HL-60/S4 treated with retinoic acid at 250 ng/mL for 4 days and 3 days (cell line): ENCODE results near the gene UNC5A.

Experiments used
- in situ Hi-C: fragments of 300-500 bp; cut with MboI; formaldehyde crosslinking; loops from 2 replicates; pipeline ENCODE4 v1.7.0; 2022; ENCODE audit warnings: low sequenced_read_pairs

UNC5A gene

GRCh38 chr5:176844281-176844680, 33.9 kb downstream of the UNC5A start:
- in situ Hi-C loops: no loop called here

GRCh38 chr5:176844706-176845391, 34.5 kb downstream of the UNC5A start:
- in situ Hi-C loops: no loop called here

GRCh38 chr5:176845392-176845713, 35.0 kb downstream of the UNC5A start:
- in situ Hi-C loops: no loop called here

GRCh38 chr5:176846335-176847140, 36.2 kb downstream of the UNC5A start:
- in situ Hi-C loops: no loop called here

GRCh38 chr5:176847148-176847547, 36.8 kb downstream of the UNC5A start:
- in situ Hi-C loops: no loop called here

GRCh38 chr5:176847726-176848290, 37.4 kb downstream of the UNC5A start:
- in situ Hi-C loops: no loop called here

GRCh38 chr5:176848651-176849050, 38.3 kb downstream of the UNC5A start:
- in situ Hi-C loops: no loop called here

- in situ Hi-C loops: no loop called here
These were observed 39.4 kb downstream of the UNC5A start for GRCh38 chr5:176849611-176850227.

- in situ Hi-C loops: no loop called here
These were observed 40.2 kb downstream of the UNC5A start for GRCh38 chr5:176850371-176851245.

- in situ Hi-C loops: no loop called here
These were observed 41.0 kb downstream of the UNC5A start for GRCh38 chr5:176851380-176851779.

- in situ Hi-C loops: no loop called here
These were observed 41.7 kb downstream of the UNC5A start for GRCh38 chr5:176851871-176852658.

- in situ Hi-C loops: no loop called here
These were observed 42.9 kb downstream of the UNC5A start for GRCh38 chr5:176853151-176853778.

- in situ Hi-C loops: no loop called here
These were observed 43.8 kb downstream of the UNC5A start for GRCh38 chr5:176854164-176854563.

GRCh38 chr5:176855598-176855997, 45.2 kb downstream of the UNC5A start:
- in situ Hi-C loops: no loop called here

- in situ Hi-C loops: no loop called here
These were observed 46.4 kb downstream of the UNC5A start for GRCh38 chr5:176856746-176857145.

- in situ Hi-C loops: no loop called here
These were observed 47.0 kb downstream of the UNC5A start for GRCh38 chr5:176857216-176857893.

- in situ Hi-C loops: no loop called here
These were observed 47.5 kb downstream of the UNC5A start for GRCh38 chr5:176857894-176858273.

GRCh38 chr5:176859916-176860315, 49.6 kb downstream of the UNC5A start:
- in situ Hi-C loops: no loop called here

GRCh38 chr5:176860381-176860780, 50.0 kb downstream of the UNC5A start:
- in situ Hi-C loops: no loop called here
